ENCODE measurements around the gene NHLRC4.
A peak's percentile ranks its signal among the peaks of the same experiment; 100 is the strongest.

Gene NHLRC4

DNA sequence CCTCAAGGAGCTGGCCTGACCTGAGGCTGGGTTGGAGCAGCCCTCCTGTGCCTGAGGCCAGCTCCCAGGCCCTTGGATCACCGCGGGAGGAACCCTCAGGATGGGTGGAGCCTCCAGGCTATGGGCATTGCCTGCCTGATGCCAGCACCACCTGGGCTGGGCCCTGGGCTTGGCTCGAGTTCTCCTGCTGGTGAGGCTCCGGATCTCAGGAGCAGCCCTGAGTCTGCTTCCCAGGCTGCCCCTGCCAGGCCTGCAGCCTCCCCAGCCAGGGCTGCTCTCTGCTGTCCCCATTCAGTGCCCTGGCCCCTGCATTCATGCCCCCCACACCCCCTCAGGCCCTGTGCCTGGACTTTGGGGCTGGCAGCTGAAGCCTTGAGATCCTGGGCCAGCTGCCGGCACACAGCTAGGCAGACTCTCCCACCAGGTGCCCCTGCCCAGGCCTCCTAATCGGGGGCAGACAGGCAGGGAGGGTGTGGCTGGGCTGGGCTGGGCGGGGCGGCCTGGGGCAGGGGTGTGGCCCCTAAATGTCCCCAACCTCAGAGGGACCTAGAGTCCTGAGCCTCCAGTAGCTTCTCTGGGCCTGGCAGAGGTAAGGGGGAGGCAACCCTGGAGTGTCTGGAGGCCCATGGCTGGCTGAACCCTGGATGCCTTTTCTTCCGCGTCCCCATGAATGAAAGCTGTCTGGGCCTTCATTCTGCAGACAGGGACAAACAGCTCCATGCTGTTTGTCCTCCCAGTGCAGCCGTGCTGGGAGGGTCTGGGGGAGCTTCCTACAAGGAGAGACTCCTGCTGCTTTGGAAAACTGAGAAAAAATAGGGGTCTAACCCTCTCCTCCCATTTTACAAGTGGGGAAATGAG lies 1.8 kb downstream of the NHLRC4 start:
- no peak for DNase-seq

DNA sequence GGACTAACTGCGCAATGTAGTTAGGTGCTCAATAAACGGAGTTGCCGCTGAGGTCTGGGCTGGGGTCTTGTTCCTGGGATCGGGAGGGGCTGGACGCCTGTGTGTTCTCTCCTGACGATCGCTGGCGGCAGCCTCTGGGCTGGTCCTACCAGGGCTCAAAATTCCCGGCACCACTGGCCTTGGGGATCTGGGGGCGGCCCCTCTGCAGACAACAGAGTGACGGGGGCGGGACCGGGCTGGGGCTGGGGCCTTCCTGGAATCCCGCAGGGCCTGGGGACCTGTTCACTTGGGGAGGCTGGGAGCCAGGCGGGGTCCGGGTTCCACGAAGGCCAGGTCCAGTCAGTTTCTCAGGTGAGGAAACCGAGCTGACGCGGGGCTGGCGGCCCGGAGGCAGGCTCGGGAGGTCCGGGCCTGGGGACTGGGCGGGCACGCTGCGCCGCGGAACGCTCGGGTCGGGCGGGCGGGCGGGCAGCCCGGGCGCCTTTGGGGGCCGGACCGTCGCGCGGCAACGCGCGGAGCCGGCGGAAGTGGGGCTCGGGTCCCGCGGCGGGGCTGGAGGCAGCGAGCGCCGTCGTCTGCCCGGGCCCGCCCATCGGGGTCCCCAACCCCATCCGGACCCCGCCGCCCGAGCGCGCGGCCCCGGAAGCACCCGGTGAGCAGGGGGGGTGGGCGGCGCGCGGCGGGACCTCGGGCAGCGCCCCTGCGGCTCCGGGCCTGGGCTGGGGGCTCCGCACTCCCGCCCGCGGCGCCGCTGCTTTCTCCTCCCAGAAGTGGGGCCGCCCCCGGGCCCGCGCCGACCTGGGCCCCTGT lies 2.8 kb downstream of the NHLRC4 start, which contains the start of gene PIGQ:
Gene PIGQ, plus strand, starts transcription at position 524 of the 810 bp plus-strand sequence. CDS start 4,107 bp downstream, outside the sequence.
- peak; percentile 74 for DNase-seq

DNA sequence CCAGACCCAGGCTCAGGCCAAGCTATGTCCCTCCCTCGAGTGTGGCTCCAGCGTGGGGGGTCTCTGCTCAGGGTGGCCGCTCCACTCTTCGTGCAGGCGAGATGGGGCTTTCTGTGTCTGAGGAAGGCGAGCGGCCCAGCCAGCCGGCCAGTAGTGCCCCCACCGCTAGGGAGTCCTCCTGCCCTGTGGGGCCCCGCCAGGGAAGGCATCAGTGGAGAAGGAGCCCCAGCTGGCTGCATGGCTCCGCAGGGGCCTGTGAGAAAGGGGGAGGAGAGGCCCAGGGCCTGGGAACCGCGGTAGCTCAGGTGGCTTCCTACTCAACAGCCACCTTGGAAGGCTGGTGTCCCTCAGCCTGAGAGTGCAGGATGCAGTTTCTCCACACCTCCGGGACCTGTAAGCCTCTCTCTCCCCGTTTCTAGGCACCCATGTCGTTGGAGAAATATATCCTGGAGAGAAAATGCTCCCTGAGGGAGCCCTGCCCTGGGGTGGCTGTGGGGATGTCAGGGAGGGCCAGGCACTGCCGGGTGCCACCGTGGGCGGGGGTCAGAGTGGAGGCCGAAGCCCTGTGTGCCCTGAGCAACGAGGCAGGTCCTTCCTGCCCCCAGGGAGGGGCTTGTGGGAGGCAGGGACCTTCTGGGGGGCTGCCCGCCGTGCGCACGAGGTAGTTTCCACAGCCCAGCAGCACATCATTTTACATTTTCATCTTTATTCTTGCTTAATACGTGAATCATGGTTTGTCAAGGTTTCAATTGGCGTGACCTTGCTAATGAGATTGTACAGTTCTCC lies 6.3 kb downstream of the NHLRC4 start:
- no peak for DNase-seq

DNA sequence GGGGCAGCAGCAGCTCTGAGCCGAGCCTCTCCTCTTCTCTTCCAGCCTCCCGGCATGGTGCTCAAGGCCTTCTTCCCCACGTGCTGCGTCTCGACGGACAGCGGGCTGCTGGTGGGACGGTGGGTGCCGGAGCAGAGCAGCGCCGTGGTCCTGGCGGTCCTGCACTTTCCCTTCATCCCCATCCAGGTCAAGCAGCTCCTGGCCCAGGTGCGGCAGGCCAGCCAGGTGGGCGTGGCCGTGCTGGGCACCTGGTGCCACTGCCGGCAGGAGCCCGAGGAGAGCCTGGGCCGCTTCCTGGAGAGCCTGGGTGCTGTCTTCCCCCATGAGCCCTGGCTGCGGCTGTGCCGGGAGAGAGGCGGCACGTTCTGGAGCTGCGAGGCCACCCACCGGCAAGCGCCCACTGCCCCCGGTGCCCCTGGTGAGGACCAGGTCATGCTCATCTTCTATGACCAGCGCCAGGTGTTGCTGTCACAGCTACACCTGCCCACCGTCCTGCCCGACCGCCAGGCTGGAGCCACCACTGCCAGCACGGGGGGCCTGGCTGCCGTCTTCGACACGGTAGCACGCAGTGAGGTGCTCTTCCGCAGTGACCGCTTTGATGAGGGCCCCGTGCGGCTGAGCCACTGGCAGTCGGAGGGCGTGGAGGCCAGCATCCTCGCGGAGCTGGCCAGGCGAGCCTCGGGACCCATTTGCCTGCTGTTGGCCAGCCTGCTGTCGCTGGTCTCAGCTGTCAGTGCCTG lies 7.4 kb downstream of the NHLRC4 start:
- DNase-seq = no peak

DNA sequence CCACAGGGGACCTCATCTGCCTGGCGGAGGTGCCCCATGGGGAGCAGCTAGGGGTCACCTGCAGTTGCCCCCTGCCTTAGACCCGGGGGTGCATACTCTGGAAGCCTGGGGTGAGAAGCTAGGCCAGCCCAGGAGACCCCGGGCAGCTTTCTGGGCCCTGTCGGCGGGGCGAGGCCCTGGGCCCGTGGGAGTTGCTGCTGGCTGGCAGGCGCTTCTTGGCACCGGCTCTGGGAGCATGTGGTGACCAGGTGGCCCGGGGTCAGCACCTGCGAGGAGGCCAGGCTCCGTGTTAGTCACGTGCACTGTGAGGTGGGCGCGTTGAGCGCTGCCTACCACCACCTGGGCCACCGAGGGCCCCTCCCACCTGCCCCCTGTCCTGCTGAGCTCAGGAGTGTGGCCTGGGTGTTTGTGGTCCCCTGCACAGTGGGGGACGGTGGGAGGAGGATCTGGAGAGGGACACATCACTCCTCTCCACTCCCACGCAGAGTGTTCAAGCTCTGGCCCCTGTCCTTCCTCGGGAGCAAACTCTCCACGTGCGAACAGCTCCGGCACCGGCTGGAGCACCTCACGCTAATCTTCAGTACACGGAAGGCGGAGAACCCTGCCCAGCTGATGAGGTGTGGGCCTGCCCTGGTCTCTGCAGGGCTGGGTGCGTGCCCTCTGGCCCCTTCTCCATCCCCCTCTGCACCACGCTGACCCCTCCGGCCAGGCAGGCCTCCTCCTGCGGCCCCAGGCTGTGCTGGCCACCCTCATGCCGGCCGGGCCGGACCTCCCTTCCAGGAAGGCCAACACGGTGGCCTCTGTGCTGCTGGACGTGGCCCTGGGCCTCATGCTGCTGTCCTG lies 8.8 kb downstream of the NHLRC4 start:
- DNase-seq = no peak

DNA sequence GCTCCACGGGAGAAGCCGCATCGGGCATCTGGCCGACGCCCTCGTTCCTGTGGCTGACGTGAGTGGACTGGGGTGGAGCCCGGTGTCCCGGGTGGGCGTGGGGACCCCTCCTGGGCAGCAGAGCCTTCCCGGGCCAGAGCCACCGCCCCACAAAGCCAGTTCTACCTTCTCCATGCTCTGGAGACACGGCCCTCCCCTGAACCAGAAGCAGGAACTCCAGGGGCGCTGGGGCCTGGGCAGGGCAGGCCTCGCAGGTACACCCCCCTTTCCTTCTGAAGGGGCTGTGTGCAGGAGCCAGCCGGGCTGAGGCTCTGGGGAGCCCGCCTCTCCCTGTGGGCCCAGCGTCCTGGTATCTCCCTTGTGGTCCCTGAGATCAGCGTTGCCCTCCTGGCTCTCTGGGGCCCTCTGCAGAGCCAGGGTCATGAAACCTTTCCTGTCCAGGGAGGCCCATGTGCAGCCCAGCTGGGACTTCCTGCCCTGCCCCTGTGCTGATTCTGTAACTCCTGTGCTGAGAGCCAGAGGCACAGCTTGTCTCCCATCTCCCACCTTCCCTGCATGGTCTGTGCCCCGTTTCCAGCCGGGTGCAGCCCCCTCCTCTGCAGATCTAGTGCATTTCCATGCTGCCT lies 9.5 kb downstream of the NHLRC4 start:
- DNase-seq = no peak

DNA sequence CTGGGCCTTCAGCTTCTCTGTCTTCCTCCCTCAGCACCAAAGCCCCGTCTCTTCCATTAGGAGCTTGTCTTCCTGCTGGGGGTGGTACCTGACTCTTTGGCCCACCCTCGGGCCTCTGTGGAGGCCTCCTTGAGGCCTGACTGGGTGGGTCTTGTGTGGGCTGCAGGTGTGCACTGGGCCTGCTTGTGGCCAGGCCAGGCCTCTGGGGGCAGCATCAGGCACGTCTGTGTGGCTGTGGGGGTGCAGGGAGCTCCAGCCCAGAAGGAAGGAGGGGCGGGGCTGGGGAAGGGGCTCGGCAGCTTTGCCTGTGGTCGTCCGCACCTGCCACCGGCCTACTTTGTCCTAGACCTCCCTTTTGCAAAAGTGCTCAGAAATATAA lies 10.0 kb downstream of the NHLRC4 start:
- no peak for DNase-seq

DNA sequence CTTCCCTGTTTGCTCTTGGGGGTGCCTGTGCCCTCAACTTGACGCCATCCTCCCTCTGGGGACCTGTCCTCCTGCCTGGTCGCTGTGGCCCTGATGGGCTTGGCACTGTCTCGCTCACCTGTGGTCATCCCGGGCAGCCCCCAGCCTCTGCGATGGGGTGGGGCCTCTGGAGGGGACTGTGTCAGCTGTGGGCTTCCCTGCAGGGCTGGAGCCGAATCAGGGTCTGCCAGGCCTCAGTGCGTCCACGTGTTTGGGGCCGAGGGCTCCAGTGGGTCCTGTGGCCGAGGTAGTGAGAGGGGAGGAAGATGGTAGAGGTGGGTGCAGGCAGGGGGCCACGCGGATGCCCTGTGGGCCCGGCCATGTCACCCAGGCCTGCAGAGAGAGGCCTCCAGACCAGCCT lies 11.0 kb downstream of the NHLRC4 start:
- no peak for DNase-seq

DNA sequence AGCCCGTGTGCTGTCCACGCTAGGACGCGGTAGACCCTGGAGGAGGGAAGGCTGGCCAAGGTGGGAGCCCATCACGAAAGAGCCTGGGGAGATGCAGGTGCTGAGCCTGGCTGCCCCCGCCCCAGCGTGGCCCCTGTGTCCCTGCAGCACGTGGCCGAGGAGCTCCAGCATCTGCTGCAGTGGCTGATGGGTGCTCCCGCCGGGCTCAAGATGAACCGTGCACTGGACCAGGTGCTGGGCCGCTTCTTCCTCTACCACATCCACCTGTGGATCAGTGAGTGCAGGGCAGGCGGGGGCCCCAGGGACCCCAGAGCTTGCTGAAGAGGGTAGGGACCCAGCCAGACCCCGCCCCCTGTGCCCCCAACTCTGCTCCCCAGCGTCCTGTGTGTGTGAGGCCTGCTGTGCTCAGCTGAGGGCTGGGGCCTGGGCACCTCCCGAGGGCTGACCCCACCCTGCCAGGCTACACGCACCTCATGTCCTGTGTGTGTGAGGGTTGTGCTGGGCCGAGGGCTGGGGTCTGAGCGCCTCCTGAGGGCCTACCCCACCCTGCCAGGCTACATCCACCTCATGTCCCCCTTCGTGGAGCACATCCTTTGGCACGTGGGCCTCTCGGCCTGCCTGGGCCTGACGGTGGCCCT lies 11.5 kb downstream of the NHLRC4 start:
- DNase-seq = no peak

DNA sequence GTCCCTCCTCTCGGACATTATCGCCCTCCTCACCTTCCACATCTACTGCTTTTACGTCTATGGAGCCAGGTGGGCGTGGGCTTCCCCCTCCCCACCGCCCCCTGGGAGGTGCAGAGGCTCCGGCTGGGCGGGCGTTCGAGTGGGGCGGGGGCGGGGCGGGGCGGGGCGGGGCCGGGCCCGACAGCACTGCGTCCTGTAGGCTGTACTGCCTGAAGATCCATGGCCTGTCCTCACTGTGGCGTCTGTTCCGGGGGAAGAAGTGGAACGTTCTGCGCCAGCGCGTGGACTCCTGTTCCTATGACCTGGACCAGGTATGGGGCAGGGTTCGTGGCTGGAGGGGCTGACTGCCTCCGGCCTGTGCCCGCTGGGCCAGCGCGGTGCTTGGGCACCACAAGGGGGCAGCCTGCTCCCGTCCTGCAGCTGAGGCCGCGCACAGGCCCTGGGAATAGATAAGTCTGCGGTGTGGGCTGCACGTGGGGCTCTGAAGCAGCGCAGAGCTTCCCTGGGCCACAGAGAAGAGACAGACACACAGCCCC lies 12.1 kb downstream of the NHLRC4 start:
- peak; percentile 74 for DNase-seq

DNA sequence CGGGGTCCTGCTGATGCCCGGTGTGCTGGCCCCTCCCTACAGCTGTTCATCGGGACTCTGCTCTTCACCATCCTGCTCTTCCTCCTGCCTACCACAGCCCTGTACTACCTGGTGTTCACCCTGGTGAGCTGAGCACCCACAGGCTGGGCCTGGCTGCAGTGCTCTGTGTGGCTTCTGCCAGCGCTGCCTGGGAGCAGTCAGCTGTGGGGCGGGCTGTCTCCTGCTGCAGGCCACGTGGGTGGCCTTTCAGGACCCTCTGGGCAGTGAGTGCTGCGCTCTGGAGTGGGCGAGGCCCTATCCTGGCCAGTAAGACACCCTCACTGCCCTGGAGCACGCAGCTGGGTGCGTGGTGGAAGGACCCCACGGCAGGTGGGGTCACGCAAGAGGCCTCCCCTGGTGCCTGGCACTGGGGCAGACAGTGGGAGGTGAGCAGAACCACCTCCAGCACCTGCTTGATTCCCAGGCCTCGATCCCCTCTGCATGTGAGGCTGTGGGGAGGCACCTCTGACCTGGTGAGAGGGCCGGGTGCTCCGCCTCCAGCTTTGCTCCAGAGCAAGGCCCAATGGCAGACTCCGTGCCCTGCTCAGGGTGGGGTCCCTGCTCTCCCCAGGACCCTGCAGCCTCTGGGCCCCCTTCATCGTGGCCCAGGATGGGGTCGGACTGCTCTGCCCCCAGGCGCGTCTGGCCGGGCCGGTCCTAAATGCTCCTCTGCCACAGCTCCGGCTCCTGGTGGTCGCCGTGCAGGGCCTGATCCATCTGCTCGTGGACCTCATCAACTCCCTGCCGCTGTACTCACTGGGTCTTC lies 13.5 kb downstream of the NHLRC4 start:
- DNase-seq = no peak

DNA sequence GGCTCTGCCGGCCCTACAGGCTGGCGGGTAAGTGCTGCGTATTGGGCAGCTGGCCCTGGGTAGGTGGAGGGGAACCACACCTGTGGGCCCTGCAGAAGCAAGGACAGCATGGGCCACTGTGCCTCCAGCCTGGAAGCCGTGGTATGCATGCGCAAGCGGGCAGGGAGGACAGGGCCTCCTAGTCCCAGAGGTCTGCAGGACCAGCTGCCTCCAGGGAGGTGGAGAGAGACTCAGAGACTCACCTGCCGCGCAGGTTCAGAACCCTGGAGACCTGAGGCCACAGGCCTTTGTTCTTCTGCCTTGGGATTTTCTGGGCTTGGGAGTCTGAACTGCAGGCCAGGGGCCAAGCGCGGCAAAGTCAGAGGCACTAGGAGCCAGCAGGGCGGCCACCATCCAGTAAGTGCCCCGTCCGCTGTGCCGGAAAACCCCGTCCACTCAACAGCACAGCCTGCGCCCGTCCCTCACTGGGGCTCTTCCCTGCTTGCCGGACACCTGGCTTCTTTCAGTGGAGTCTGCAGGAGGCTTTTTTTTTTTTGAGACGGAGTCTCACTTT lies 14.2 kb downstream of the NHLRC4 start:
- DNase-seq = no peak

DNA sequence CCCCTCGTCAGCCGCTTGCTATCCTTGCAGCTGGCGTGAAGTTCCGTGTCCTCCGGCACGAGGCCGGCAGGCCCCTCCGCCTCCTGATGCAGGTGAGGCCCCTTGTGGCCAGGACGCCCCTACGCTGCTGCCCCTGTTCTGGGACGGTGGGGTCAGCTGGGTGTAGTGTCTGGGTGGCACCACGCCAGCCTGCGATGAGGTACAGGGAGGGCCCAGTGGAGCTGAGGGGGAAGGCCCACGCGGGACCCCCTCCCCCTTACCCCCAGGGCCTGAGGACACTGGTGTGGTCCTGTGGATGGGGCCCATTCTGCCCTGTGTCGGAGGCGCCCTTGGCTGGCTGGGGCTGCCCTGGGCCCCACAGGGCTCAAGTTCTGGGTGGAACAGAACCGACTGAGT lies 15.4 kb downstream of the NHLRC4 start:
- no peak for DNase-seq

DNA sequence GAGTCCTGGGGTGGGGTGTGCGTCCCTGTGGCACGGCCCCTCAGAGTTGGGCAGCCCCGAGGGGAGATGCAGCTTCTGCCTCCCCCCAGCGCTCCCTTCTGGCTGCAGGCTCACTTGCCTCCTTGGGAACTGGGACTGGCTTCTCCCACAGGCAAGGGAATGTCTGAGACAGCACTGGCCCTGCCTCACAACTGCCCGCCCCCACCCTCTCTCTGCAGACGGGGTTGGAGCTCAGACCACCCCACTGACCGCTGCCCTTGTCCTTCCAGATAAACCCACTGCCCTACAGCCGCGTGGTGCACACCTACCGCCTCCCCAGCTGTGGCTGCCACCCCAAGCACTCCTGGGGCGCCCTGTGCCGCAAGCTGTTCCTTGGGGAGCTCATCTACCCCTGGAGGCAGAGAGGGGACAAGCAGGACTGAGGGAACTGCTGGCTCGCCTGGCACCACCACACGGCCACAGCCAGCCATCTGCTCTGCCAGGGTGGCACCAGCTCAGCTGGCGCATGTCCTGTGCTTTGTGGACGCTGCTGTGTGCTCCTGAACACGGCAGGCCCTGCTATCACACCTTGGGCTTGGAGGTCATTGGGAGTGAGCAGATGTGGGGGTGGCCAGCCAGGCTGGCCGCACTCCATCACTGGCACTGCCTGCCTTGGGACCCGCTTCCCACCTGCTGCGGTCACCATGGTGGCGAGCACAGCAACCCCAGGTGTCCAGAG lies 16.0 kb downstream of the NHLRC4 start:
- DNase-seq = no peak

DNA sequence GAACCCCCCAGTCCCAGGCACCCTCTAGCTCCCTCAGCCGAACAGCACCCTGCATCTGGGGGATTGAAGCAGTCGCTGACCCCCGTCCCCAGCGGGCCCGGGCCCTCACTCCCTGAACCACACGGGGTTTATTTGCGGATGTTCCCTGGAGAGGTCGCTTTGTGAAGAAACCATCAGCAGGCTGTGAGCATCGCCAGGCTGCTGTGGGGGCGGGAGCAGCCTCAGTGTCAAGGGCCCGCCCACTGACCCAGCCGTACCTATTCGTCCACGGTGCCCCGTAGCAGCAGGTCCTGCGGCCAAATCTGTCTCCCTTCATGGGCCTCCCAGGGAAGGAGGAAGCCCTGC lies 16.6 kb downstream of the NHLRC4 start:
- no peak for DNase-seq

DNA sequence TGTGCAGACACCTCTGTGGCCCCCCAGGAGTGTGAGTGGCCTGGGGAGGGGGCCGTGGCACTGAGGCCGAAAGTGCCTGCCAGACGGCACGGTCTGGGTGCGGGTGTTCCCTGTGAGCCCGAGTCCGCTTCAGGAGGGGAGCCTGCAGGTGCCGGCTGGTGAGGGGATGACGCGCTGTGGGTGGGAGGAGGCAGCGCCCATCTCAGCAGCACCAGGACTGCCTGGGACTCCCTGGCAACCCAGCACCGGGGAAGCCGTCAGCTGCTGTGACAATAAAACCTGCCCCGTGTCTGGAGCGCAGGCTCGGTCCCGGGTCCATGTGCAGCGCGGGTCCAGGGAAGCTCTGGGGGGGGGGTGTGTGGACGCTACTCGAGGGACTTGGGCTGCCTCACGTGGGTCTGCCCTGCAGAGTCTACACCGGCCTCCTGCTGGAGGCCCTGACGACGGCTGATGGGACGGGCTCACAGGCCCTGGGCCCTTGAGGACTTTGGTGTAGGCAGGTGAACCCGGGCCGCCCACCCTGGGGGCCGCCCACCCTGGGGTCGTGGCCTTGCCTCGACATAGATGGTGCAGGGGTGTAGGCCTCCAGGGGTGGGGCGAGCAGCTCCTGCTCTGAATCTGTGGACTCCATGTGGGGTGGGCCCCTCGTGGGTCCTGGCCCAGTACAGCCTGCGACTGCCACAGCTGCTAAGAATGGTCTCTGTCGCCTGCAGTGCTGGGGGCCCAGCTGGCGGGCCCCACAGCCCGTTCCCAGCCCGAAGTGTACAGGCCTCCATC lies 17.2 kb downstream of the NHLRC4 start:
- DNase-seq = no peak

DNA sequence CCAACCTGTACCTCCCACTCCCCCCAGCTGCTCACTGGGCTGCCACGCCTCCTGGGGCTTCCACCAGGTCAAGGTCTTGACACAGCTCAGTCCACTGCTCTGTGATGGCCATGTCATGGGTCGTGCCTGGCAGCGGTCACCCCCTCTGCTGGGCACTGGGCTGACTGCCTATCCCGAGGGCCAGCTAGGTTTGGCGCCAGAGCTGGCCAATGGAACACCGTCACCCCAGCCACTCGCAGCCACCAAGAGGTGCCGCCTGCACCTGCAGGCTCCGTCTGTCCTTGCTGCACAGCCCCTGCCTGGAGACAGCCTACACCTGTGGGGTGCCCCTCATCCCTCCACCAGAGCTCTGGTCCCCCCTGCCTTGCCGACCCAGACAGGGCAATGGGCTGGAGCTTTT lies 18.5 kb downstream of the NHLRC4 start:
- DNase-seq = no peak
